Measurements from ENCODE around the gene CTDSP1.

DNA sequence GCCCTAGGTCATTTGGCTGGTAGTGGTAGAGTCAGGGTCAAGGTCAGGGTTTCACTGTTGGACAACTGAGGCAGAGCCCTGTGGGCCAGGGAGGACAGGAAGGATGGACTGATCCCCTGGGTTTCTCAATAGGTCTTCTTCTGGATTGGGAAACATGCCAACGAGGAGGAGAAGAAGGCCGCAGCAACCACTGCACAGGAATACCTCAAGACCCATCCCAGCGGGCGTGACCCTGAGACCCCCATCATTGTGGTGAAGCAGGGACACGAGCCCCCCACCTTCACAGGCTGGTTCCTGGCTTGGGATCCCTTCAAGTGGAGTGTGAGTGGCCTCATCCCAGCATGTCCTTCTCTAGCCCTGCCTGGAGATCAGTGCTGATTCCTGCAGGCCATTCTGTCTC lies 37.3 kb downstream of the CTDSP1 start:
- TF ChIP-seq, protein P1, sequence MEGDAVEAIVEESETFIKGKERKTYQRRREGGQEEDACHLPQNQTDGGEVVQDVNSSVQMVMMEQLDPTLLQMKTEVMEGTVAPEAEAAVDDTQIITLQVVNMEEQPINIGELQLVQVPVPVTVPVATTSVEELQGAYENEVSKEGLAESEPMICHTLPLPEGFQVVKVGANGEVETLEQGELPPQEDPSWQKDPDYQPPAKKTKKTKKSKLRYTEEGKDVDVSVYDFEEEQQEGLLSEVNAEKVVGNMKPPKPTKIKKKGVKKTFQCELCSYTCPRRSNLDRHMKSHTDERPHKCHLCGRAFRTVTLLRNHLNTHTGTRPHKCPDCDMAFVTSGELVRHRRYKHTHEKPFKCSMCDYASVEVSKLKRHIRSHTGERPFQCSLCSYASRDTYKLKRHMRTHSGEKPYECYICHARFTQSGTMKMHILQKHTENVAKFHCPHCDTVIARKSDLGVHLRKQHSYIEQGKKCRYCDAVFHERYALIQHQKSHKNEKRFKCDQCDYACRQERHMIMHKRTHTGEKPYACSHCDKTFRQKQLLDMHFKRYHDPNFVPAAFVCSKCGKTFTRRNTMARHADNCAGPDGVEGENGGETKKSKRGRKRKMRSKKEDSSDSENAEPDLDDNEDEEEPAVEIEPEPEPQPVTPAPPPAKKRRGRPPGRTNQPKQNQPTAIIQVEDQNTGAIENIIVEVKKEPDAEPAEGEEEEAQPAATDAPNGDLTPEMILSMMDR (IDR thresholded peaks at IDR 0.05) = no peak
- TF ChIP-seq POLR2A (IDR thresholded peaks at IDR 0.05) = no peak

All from right lobe of liver (tissue), 4 donors.